HT1080 (cell line): Measurements from ENCODE around the gene BBS4. TPM values are rescaled to one million over a fixed set of nuclear protein-coding genes. Genes with fewer than 3 reads are reported as not detected.
"Not testable (repeated sequence)": the region's sequence is repeated elsewhere in the genome, so short reads cannot be mapped to it uniquely, and the experiment has no call there.

ENCODE experiments used
- DNase-seq: peaks from one replicate; pipeline ENCODE4 v3.0.0-alpha.2; 2015; ENCODE audit warnings: low read depth
- total RNA-seq: library from RNA; depleted of rRNA; stranded (reverse); fragments of >200 nt; shearing (Covaris generic); gene quantifications from 2 replicates; pipeline ENCODE4 v1.2.3, GENCODE V29; 2014

Gene BBS4
- total RNA-seq, 1 experiment from 2014 or later: 19.2 TPM

- no peak for DNase-seq
Measured at GRCh38 chr15:72690938-72691337, 4.9 kb downstream of the BBS4 start.

DNA sequence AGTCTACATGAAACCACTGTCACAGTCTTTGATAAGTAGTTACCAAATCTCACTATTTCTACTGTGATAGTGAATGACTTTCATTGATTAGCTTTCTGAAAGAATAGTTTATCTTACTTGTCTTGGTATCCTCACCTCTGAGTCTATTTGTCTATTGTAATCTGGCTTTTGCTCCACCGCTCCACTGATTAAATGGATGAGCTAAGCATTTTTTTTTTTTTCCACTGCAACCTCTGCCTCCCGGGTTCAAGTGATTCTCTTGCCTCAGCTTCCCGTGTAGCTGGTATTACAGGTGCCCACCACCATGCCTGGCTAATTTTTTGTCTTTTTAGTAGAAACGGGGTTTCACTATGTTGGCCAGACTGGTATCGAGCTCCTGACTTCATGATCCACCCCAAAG is 12.9 kb downstream of the BBS4 start:
- no peak for DNase-seq

- no peak for DNase-seq
Measured at GRCh38 chr15:72700076-72700475, 14.1 kb downstream of the BBS4 start.

DNA sequence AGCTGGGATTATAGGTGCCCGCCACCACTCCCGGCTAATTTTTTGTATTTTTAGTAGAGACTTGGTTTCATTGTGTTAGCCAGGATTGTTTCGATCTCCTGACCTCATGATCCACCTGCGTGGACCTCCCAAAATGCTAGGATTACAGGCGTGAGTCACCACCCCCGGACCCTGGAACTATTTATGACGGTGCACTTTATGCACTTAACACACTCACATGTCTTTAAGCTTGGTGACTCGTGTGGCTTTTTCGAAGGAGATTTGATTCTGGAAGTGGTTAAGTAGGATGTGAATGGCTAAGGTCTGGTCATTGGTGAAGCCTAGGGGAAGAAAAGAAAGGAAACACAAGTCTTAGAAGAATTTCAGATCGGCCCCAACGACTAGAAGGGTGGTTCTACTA is 20.3 kb downstream of the BBS4 start:
- peak; percentile 84 for DNase-seq

GRCh38 chr15:72708551-72709303 is 22.7 kb downstream of the BBS4 start:
- not testable (repeated sequence) for DNase-seq

GRCh38 chr15:72722071-72722696 is 36.2 kb downstream of the BBS4 start:
- peak; percentile 61 for DNase-seq

GRCh38 chr15:72724028-72724427 is 38.0 kb downstream of the BBS4 start:
- peak; percentile 3 for DNase-seq

GRCh38 chr15:72725446-72725845 is 39.4 kb downstream of the BBS4 start:
- no peak for DNase-seq

- not testable (repeated sequence) for DNase-seq
Measured at GRCh38 chr15:72725851-72726250, 39.8 kb downstream of the BBS4 start.

DNA sequence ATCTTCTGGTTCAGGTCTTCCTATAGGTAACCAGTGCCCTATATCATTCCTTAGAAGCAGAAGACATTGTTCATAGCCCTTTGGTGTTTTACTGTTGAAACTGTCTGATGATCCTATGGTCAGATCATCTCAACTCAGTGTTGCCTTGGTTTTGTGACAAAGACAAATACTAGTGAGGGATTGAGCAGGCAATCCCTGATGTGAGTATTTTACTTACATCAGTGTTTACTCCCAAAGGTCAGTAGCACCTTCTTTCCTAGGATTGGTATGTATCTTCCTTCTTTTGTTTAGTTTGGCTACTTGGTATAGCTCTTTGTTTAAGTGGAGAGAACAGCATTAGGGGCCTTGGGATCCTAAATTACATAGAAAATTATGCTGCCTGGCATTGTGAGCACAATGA is 41.1 kb downstream of the BBS4 start:
- DNase-seq: no peak

GRCh38 chr15:72728249-72728648 is 42.2 kb downstream of the BBS4 start:
- DNase-seq: peak; percentile 62

DNA sequence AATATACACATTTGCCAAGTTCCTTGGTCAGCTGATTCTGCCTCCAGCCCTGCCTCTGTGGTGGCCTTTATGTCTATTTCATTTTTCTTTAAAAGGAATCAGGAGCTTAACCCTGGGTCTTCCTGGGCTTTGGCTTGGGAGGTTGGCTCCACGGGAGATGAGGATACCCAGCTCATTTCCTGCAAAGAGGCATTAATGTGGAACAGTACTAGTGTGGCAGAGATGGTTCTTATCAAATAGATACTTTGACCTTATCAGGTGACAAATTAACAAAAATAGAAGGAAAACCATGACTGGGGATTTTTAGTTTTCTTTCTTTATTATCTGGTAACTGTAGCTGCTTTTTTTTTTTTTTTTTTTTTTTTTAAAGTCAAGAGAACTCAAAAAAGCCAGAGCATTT is 42.8 kb downstream of the BBS4 start:
- DNase-seq: no peak

DNA sequence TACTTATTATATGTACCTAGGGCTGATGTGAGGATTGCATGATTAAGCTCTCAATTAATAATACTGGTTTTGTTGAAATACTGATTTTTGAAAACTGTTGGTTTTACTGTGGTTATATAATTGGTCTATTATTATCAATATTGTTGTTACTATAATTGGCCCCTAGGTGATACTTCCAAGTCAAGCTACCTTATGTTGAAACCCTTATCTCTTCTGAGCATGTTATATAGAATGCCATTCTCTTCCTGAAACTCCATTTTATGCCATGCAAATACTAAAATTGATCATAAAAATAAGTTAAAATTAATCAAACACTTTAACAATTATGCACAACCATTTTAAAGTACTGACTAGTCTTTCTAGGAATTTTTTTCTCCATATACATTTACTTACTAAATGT is 46.1 kb downstream of the BBS4 start:
- DNase-seq: no peak

DNA sequence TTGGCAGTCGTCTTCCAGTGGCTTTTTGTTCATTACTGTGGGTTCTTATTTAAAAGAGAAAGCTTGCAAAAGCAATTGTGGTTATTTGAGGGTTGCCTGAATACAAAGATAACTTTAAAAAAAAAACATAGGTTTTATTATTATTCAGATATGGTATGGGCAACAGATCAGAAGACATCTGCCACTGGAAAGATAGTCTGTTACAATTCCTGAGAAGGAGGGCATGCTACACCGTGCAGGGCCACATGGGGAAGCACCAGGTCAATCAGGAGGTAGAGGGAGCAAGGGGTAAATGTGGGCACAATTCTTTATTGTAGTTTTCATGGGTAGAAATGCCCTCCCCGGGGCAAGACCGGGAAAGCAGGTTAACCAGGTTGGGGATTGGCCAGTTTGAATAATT is 46.5 kb downstream of the BBS4 start:
- DNase-seq: no peak

- no peak for DNase-seq
Measured at GRCh38 chr15:72733941-72734738, 48.1 kb downstream of the BBS4 start.

GRCh38 chr15:72735111-72735510 is 49.1 kb downstream of the BBS4 start:
- DNase-seq: no peak

GRCh38 chr15:72737061-72737460 is 51.1 kb downstream of the BBS4 start:
- DNase-seq: no peak

DNA sequence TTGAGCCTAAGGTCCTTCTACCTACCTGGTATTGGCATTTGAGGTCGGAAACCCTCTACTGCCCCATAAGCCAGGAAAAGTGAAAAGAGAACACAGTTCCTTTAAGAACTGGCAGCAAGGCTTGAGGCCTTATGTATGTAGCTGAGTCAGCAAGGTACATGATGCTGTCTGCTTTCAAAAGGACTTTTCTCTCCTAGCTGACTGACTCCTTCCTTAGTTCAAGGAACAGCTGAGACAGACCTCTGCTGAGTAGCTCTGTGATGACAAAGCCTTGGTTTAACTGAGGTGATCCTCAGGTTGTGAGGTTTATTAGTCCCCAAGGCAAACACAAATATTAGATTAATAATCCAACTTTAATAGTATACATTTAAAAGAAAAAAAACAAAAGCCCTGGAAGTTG is 51.7 kb downstream of the BBS4 start:
- DNase-seq: no peak

GRCh38 chr15:72740219-72740618 is 54.2 kb downstream of the BBS4 start:
- DNase-seq: peak; percentile 26

GRCh38 chr15:72749700-72750099 is 63.7 kb downstream of the BBS4 start:
- no peak for DNase-seq

DNA sequence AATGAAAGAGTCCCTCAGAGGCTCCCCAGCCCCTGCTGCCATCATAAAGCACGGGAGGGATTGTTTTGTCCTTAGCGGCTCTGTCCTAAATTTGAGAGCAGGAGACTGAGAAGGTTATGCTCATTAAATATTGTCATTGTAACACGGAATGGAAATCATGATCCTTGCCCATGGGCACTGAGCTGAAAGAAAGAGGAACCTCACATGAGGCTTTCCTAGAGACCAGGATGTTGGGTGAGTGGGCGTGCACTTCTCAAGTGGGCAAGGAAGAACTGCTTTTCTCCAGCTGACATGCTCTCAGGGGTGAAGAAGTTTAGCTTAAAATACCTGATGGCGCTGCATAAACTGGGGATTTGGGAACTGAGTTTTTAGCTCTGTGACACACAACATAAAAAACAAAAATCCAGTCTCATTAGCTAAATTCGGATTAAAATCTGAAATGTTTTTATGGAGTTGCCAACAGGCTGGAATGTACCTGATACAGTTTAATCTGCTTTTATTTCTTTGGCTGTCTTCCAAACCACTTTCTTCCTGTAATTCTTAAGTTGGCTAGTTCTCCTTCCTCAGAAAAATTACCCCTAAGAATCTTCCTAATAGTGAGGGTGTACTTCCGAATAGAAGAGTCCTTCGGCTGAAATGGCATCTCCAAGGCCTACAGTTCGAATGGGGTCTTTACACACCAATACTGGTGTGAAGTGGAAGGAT is 65.9 kb downstream of the BBS4 start:
- peak; percentile 3 for DNase-seq

- DNase-seq: no peak
Measured at GRCh38 chr15:72754096-72754495, 68.1 kb downstream of the BBS4 start.
